HG03095 (cell line): Measurements from ENCODE around the gene DLX5.
"Not testable (repeated sequence)": the region's sequence is repeated elsewhere in the genome, so short reads cannot be mapped to it uniquely, and the experiment has no call there.

Experiments
- ATAC-seq: cut with Tn5 transposase; IDR thresholded peaks from one replicate; pipeline ENCODE4 v1.9.1; 2021; ENCODE audit warnings: moderate library complexity; ENCODE audit not compliant: unreplicated experiment

Gene DLX5

GRCh38 chr7:97024209-97025129 lies at the start of gene DLX5:
TSS of gene DLX5 (minus strand) at chr7:97024831. CDS start at chr7:97024623, 208 bp downstream.
- no peak for ATAC-seq

GRCh38 chr7:97072025-97072424 lies 47.4 kb upstream of the DLX5 start:
- ATAC-seq = not testable (repeated sequence)

- ATAC-seq = peak; percentile 75
Observed at GRCh38 chr7:97064972-97065587, 40.4 kb upstream of the DLX5 start.

GRCh38 chr7:97064020-97064419 lies 39.4 kb upstream of the DLX5 start:
- ATAC-seq = no peak

GRCh38 chr7:97043281-97043680 lies 18.6 kb upstream of the DLX5 start:
- ATAC-seq = no peak

- no peak for ATAC-seq
Observed at GRCh38 chr7:97039374-97040065, 14.9 kb upstream of the DLX5 start.

GRCh38 chr7:97034213-97034852 lies 9.7 kb upstream of the DLX5 start:
- ATAC-seq = not testable (repeated sequence)

GRCh38 chr7:97027427-97028234 lies 3.0 kb upstream of the DLX5 start:
- ATAC-seq = peak; percentile 87

- peak; percentile 12 for ATAC-seq
Observed at GRCh38 chr7:97026715-97027426, 2.2 kb upstream of the DLX5 start.

- no peak for ATAC-seq
Observed at GRCh38 chr7:97025983-97026714, 1.5 kb upstream of the DLX5 start.

GRCh38 chr7:97025130-97025499 lies 484 bp upstream of the DLX5 start:
- no peak for ATAC-seq

GRCh38 chr7:97022491-97023306 lies 1.9 kb downstream of the DLX5 start:
- no peak for ATAC-seq

- no peak for ATAC-seq
Observed at GRCh38 chr7:97021747-97022490, 2.7 kb downstream of the DLX5 start.

- no peak for ATAC-seq
Observed at GRCh38 chr7:97020996-97021746, 3.5 kb downstream of the DLX5 start.

GRCh38 chr7:97020601-97020995 lies 4.0 kb downstream of the DLX5 start:
- no peak for ATAC-seq

- no peak for ATAC-seq
Observed at GRCh38 chr7:97019710-97020225, 4.9 kb downstream of the DLX5 start.
